Gastroesophageal sphincter (tissue), 4 donors: ENCODE data around the gene SMIM38. TPM values are rescaled to one million over a fixed set of nuclear protein-coding genes. Genes with fewer than 3 reads are reported as not detected.

Source experiments
- ATAC-seq: fragments of 150-250 bp; one replicate; pipeline ENCODE4 v1.9.1; 2016; ENCODE audit warnings: mild to moderate bottlenecking, moderate library complexity
- H3K27ac ChIP-seq, 4 donors: fragments of 200-600 bp; sonication (generic) in 3 of 4; 1 replicate in 3 of 4; 2 replicates in 1 of 4; pipeline ENCODE4 v1.5.1; 2016 to 2019
- H3K27me3 ChIP-seq: fragments of 200-600 bp; sonication (generic); one replicate; pipeline ENCODE4 v1.5.1; 2019
- H3K36me3 ChIP-seq, 2 donors: fragments of 200-600 bp; sonication (generic); one replicate each; pipeline ENCODE4 v1.5.1; 2019; ENCODE audit warnings: control low read depth in 1 of 2
- H3K4me1 ChIP-seq, 3 donors: fragments of 200-600 bp; sonication (generic); 1 replicate in 2 of 3; 2 replicates in 1 of 3; pipeline ENCODE4 v1.5.1; 2016 to 2019; ENCODE audit warnings: control low read depth in 2 of 3
- H3K4me3 ChIP-seq, 2 donors: fragments of 200-600 bp; sonication (generic); one replicate each; pipeline ENCODE4 v1.5.1; 2019; ENCODE audit warnings: mild to moderate bottlenecking in 1 of 2, moderate library complexity in 1 of 2
- H3K9me3 ChIP-seq, 3 donors: fragments of 200-600 bp; sonication (generic); one replicate each; pipeline ENCODE4 v1.5.1; 2017 to 2019; ENCODE audit warnings: control low read depth in 2 of 3
- CTCF ChIP-seq, 4 experiments: fragments of 200-600 bp in 2 of 4; fragments of 450-650 bp in 2 of 4; sonication (generic) in 1 of 4; IDR thresholded peaks; one replicate each; pipeline ENCODE4 v1.5.1; 2017 to 2019; ENCODE audit warnings: antibody characterized with exemption in 4 of 4, mild to moderate bottlenecking in 2 of 4, moderate library complexity in 2 of 4
- EP300 ChIP-seq: sonication (generic); formaldehyde crosslinking; IDR thresholded peaks from one replicate; pipeline ENCODE4 v1.6.1; 2017; ENCODE audit warnings: antibody characterized with exemption, mild to moderate bottlenecking
- POLR2A ChIP-seq, 2 donors: fragments of 450-650 bp; IDR thresholded peaks; one replicate each; pipeline ENCODE4 v1.6.1; 2017; ENCODE audit warnings: antibody characterized with exemption in 2 of 2, mild to moderate bottlenecking in 2 of 2, moderate library complexity in 1 of 2
- POLR2AphosphoS5 ChIP-seq: sonication (generic); formaldehyde crosslinking; IDR thresholded peaks from one replicate; pipeline ENCODE4 v1.6.1; 2017; ENCODE audit warnings: antibody characterized with exemption
- WGBS, 2 donors: methylation state at CpG; one replicate each; pipeline ENCODE4 v1.1.5; 2018; ENCODE audit warnings: low coverage in 1 of 2; 5-methylcytosine and 5-hydroxymethylcytosine counted together
- total RNA-seq, 4 donors: library from RNA; depleted of rRNA; stranded (reverse); fragments of >200 nt; gene quantifications; one replicate each; pipeline ENCODE4 v1.1.0, GENCODE V29; 2016

SMIM38 gene
- total RNA-seq, 4 donors from 2014 or later = 1.2 to 2.3 (median 1.3) TPM

DNA sequence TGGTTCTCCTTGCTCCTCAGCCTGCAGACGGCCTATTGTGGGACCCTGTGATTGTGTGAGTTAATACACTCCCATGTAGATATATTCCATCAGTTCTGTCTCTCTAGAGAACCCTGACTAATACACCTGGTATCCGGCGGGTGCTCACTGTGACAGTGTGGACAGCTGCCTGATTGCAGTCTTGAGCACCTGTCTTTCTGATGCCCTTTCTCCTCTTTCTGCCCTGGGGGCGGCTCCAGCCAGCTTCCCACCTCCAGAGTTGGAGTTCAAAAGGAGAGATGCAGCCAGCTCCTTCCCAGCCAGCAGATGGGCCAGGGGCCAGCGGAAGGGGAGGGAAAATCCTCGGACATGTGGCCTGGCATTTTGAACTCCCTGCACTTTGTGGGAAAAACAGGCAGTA, 15.0 kb downstream of the SMIM38 start:
- no peak for ATAC-seq
- Histone ChIP-seq H3K27ac (no peak overlapping the region), H3K9me3 (peaks cover 0 to 13% (median 0%) of the 10 kb centered on the region in 3 donors), H3K4me3 (no peak overlapping the region), H3K27me3 (no peaks in the 10 kb centered on the region), H3K36me3 (no peaks in the 10 kb centered on the region), H3K4me1 (peaks cover 0 to 16% (median 8%) of the 10 kb centered on the region in 3 donors)
- TF ChIP-seq POLR2AphosphoS5 = no peak
- no peak for TF ChIP-seq EP300
- TF ChIP-seq CTCF (IDR thresholded peaks at IDR 0.05) = no peak
- TF ChIP-seq POLR2A (IDR thresholded peaks at IDR 0.05) = no peak
- WGBS, 2 donors = 73% methylated on average over 2 of the region's 6 CpGs; no CpG with 5 or more reads in 1 of the 2 donors

DNA sequence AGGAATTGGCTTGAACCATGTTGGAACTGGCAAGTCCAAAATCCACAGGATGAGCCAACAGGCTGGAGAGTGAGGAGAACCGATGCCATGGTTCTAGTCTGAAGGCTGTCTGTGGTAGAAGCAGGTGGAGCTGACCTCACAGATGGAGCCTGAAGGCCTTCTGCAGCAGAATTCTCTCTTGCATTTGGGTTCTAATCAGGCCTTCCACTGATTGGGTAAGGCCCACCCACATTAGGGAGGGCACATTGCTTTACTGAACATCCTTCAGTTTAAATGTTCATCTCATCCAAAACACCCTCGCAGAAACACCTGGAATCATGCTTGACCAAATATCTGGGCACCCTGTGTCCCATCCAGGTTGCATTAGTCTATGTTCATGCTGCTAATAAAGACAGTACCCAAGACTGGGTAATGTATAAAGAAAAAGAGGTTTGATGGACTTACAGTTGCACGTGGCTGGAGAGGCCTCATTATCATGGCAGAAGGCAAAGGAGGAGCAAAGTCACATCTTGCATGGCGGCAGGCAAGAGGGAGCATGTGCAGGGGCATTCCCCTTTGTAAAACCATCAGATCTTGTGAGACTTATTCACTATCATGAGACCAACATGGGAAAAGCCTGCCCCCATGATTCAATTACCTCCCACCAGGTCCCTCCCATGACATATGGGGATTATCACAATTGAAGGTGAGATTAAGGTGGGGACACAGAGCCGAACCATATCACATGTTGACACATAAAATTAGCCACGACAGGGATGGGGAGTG, 15.9 kb downstream of the SMIM38 start:
- no peak overlapping the region for H3K4me3 ChIP-seq
- ATAC-seq = no peak

DNA sequence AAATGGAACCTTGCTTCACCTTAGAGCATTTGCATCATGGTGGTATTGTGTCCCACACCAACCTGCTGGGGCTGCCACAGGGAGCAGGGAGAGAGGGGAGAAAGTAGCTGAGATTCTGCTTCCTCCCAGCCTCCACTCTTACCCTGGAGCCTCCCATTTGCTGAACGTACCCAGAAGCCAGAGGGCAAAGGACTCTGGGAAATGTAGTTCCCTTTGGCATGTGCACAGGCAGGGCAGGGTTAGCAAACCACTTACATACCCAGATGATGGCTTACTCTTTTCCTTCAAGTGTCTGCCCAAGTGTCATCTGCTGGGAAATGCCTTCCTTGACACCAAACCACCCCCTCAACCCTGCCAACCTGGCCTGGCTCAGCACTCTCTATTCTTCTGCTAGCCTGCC, 16.9 kb downstream of the SMIM38 start:
- Histone ChIP-seq H3K27me3 (no peaks in the 10 kb centered on the region), H3K27ac (no peak overlapping the region), H3K4me3 (no peak overlapping the region), H3K36me3 (no peaks in the 10 kb centered on the region), H3K4me1 (no peaks in the 10 kb centered on the region), H3K9me3 (peaks cover 0 to 19% (median 0%) of the 10 kb centered on the region in 3 donors)
- ATAC-seq = no peak
- no CpG with 5 or more reads among the region's 1 CpG for WGBS, 2 donors
- no peak for TF ChIP-seq POLR2A (IDR thresholded peaks at IDR 0.05)
- no peak for TF ChIP-seq POLR2AphosphoS5
- TF ChIP-seq CTCF (IDR thresholded peaks at IDR 0.05) = no peak
- TF ChIP-seq EP300 = no peak

More for the DNA sequence above, 15.9 kb downstream of the SMIM38 start:
- Histone ChIP-seq H3K27me3 (no peaks in the 10 kb centered on the region), H3K9me3 (peaks cover 0 to 19% (median 0%) of the 10 kb centered on the region in 3 donors), H3K27ac (no peak overlapping the region), H3K4me1 (peaks cover 0 to 8% (median under 1%) of the 10 kb centered on the region in 3 donors), H3K36me3 (no peaks in the 10 kb centered on the region)
- TF ChIP-seq POLR2AphosphoS5 (no peak), CTCF (IDR thresholded peaks at IDR 0.05) (no peak), EP300 (no peak), POLR2A (IDR thresholded peaks at IDR 0.05) (no peak)
- 75 to 83% methylated on average over 1 to 6 of the region's 6 CpGs for WGBS, 2 donors

- 94% methylated on average over 2 of the region's 3 CpGs; no CpG with 5 or more reads in 1 of the 2 donors for WGBS, 2 donors
- TF ChIP-seq POLR2AphosphoS5 = no peak
- no peak for TF ChIP-seq EP300
- no peak for TF ChIP-seq CTCF (IDR thresholded peaks at IDR 0.05)
- TF ChIP-seq POLR2A (IDR thresholded peaks at IDR 0.05) = no peak
These were observed 17.6 kb downstream of the SMIM38 start for GRCh38 chr11:69173331-69173730.

More at GRCh38 chr11:69173331-69173730, 17.6 kb downstream of the SMIM38 start:
- Histone ChIP-seq H3K27me3 (no peaks in the 10 kb centered on the region), H3K4me3 (no peak overlapping the region), H3K9me3 (peaks cover 0 to 19% (median 0%) of the 10 kb centered on the region in 3 donors), H3K4me1 (no peaks in the 10 kb centered on the region), H3K36me3 (no peaks in the 10 kb centered on the region), H3K27ac (no peak overlapping the region)
- no peak for ATAC-seq
